Thyroid gland (tissue), 4 donors: Measurements from ENCODE around the gene CAMTA1.

Experiments
- POLR2A ChIP-seq, 2 donors: fragments of 450-650 bp; IDR thresholded peaks; one replicate each; pipeline ENCODE4 v1.6.1; 2017; ENCODE audit warnings: antibody characterized with exemption in 2 of 2, mild to moderate bottlenecking in 2 of 2, moderate library complexity in 1 of 2
- TF ChIP-seq, protein P1 (sequence below), 6 experiments: fragments of 200-600 bp in 3 of 6; fragments of 450-650 bp in 3 of 6; sonication (generic) in 3 of 6; IDR thresholded peaks; one replicate each; pipeline ENCODE4 v1.5.1; 2016 to 2019; ENCODE audit warnings: antibody characterized with exemption in 6 of 6, mild to moderate bottlenecking in 2 of 6, inconsistent platforms in 1 of 6, moderate library complexity in 1 of 6

DNA sequence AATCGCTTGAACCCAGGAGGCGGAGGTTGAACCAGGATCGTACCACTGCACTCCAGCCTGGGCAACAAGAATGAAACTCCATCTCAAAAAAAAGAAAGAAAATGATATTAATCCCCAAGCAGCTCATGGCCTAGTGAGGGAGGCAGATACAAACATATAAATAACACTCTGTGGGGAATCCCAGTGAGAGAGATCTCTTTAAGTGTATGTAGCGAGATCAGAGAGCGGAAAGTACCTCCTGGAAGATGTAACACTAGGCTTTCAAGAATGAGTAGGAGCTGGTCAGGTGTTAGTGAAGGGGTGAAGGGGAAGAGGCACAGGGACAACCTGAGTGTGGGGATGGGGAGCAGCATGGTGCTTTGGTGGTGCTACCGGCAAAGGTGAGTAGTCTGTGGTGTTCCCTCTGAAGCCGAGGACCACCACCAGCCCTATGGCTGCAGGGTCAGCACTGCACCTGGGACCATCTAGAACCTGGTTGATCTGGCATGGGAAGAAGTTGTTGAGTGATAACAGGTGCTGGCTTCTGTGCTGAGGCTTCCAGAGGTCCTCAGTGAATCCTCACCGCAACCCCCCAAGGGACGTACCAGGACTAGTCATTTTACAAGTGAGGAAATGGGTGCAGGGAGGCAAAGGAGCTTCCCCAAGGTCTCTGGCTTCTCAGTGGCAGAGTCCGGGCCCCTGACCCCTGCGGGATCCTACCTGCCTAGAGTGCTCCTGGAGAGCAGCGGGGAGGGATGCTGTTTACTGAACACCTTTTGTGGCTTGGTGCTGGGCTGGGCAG is 618.2 kb downstream of the CAMTA1 start:
- TF ChIP-seq, protein P1, sequence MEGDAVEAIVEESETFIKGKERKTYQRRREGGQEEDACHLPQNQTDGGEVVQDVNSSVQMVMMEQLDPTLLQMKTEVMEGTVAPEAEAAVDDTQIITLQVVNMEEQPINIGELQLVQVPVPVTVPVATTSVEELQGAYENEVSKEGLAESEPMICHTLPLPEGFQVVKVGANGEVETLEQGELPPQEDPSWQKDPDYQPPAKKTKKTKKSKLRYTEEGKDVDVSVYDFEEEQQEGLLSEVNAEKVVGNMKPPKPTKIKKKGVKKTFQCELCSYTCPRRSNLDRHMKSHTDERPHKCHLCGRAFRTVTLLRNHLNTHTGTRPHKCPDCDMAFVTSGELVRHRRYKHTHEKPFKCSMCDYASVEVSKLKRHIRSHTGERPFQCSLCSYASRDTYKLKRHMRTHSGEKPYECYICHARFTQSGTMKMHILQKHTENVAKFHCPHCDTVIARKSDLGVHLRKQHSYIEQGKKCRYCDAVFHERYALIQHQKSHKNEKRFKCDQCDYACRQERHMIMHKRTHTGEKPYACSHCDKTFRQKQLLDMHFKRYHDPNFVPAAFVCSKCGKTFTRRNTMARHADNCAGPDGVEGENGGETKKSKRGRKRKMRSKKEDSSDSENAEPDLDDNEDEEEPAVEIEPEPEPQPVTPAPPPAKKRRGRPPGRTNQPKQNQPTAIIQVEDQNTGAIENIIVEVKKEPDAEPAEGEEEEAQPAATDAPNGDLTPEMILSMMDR (IDR thresholded peaks at IDR 0.05) = no peak
- no peak for TF ChIP-seq POLR2A (IDR thresholded peaks at IDR 0.05)
